ENCODE measurements around the gene LMNA. TPM values are rescaled to one million over a fixed set of nuclear protein-coding genes. Genes with fewer than 3 reads are reported as not detected.
A peak's percentile ranks its signal among the peaks of the same experiment; 100 is the strongest.

LMNA gene
- total RNA-seq, 1 donor from 2014 or later: 638 TPM

DNA sequence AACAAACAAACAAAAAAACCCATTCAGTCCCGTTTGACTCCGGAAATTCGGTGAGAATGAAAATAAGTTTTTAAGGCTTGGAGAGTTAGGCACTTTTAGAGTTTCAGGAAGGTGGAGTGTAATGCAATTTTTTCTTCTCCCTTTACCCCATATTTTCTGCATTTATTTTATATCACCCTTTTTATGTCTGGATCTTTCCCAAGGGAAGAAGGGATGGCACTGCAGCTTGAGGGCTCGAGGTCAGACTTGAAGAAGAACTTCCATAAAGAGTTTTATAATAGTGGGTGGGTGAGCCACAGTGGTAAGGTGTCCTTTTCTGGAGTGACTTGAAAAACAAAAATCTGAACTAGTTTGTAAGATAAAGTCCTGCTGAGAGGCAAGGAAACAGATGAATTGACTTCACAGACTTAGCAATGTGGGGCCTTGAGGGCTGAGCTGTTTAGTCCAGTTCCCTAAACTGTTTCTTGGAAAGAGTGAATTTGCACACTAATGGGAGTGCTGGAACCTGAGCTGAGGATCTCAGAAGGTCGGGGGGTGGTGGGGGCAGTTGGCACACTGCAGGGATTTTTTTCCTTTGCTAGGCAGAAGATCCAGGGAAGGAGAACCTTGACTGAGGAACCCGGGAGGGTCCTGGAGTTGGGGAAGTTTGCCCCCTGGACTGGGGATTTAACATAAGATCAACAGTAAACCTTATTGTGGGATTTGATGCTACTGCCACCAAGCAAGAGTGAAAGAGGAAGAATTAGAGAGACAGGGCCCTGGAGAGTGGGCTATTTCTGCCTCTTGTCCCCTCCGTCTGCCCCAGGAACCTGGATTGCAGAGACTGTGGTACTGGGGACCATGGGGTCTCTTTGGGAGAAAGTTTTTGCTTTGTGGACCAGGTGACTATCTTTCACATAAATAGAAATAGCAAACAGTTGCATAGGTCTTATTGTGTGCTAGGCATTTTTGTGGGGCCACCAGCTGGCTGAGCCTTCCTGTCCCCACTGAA is 30.4 kb upstream of the LMNA start:
- Histone ChIP-seq H3K27me3 (ENCODE audit: control insufficient read depth, insufficient read depth, low read length) (no peaks in the 10 kb centered on the region), H3K36me3 (ENCODE audit: control insufficient read depth, insufficient read depth, low read length) (no peaks in the 10 kb centered on the region), H3K4me3 (ENCODE audit: low read depth, low read length) (no peak overlapping the region)
- DNase-seq (ENCODE audit: low read depth) (no peak), FAIRE-seq (no peak)
- TF ChIP-seq, protein P1, sequence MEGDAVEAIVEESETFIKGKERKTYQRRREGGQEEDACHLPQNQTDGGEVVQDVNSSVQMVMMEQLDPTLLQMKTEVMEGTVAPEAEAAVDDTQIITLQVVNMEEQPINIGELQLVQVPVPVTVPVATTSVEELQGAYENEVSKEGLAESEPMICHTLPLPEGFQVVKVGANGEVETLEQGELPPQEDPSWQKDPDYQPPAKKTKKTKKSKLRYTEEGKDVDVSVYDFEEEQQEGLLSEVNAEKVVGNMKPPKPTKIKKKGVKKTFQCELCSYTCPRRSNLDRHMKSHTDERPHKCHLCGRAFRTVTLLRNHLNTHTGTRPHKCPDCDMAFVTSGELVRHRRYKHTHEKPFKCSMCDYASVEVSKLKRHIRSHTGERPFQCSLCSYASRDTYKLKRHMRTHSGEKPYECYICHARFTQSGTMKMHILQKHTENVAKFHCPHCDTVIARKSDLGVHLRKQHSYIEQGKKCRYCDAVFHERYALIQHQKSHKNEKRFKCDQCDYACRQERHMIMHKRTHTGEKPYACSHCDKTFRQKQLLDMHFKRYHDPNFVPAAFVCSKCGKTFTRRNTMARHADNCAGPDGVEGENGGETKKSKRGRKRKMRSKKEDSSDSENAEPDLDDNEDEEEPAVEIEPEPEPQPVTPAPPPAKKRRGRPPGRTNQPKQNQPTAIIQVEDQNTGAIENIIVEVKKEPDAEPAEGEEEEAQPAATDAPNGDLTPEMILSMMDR (IDR thresholded peaks at IDR 0.05; ENCODE audit: insufficient read depth, low read length, severe bottlenecking): no peak

DNA sequence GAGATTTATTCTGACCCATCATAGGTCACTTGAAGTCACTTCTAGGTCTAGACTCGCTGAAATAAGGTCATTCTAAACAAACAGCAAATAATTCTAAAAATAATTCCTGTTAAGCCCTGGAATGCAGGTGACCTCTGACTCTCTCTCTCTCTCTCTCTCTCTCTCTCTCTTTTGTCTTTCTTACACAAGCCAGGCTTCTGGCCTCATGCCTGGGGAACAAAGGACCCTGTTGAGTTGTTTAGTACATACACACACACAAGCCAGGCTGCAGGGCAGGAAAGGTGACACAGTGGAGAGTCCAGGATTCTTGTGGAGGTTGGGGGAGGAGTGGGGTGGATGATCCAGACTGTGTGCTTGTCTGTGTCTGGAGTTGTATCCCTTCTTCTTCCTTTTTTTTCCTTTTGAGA is 28.3 kb upstream of the LMNA start:
- FAIRE-seq (no peak), DNase-seq (ENCODE audit: low read depth) (no peak)
- Histone ChIP-seq H3K4me3 (ENCODE audit: low read depth, low read length) (no peak overlapping the region), H3K27me3 (ENCODE audit: control insufficient read depth, insufficient read depth, low read length) (no peaks in the 10 kb centered on the region), H3K36me3 (ENCODE audit: control insufficient read depth, insufficient read depth, low read length) (no peaks in the 10 kb centered on the region)
- TF ChIP-seq, protein P1 (IDR thresholded peaks at IDR 0.05; ENCODE audit: insufficient read depth, low read length, severe bottlenecking): no peak

DNA sequence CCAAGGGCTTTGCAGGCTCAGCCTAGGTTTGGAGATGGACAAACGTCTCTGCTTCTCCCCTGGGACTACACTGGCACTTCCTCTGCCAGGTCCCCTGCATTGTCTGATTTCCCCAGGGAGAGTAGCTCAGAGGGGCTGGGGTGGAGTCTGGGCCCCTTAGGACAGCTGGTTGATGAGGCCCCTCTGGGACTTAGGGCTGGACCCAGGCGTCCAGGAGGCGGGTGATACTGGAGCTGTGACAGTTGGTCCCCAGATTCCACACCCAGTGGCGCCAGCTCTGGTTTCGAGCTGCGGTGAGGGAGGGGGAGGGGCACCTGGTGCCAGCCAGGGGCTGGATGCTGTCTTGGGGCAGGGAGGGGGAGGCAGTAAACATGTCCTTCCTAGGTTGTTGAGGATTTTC is 24.8 kb upstream of the LMNA start:
- Histone ChIP-seq H3K36me3 (ENCODE audit: control insufficient read depth, insufficient read depth, low read length) (no peaks in the 10 kb centered on the region), H3K4me3 (ENCODE audit: low read depth, low read length) (no peak overlapping the region), H3K27me3 (ENCODE audit: control insufficient read depth, insufficient read depth, low read length) (no peaks in the 10 kb centered on the region)
- TF ChIP-seq, protein P1 (IDR thresholded peaks at IDR 0.05; ENCODE audit: insufficient read depth, low read length, severe bottlenecking): no peak
- no peak for DNase-seq (ENCODE audit: low read depth)
- no peak for FAIRE-seq

DNA sequence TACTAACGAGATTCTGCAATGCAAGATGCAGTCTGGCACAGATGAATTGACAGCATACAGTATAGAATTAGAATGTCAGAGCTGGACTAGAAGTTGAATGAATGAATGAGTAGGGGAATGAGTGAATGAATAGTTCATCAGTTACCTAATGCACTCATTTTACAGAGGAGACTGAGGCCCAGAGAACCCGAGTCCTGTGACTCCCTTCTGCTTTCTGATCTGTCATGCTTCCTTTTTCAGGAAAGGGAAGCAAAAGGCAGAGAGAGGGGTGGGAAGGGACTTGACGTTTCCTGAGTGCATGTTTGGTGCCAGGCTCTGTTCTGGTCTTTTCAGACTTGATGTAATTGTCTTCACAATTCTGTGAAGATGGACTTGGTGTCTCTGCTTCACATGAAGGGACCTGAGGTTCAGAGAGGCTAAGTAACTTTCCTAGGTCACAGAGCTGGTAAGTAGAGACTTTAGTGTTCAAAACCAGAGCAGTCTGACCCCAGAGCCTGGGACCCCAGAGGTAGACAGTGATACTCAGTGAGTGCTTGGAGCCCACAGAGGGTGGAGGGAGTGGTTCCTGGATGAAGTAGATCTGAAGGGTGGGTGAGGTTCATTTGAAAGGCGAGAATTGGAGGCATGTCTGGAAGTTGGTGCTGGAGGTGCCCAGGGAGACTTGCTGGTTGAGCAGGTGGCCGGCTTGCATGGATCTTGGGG is 24.2 kb upstream of the LMNA start:
- TF ChIP-seq, protein P1 (IDR thresholded peaks at IDR 0.05; ENCODE audit: insufficient read depth, low read length, severe bottlenecking): no peak
- no peaks in the 10 kb centered on the region for H3K27me3 ChIP-seq (ENCODE audit: control insufficient read depth, insufficient read depth, low read length)
- no peak for FAIRE-seq

DNA sequence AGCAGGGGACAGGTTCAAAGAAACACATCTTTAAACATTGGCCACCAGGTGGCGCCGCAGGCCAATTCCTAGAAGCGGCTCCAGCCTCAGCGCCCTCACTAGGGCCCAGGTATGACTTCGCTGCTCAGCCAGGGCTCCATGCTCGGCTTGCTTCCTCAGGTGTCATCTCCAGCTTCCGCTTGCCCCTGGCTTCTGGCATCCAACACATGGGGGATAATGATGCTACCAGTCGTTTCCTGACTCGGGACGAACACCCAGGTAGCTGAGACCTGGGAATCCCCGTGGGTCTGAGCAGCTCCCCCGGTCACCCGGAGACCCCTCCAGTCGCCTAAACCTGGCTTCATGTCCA is 23.7 kb upstream of the LMNA start:
- Histone ChIP-seq H3K27me3 (ENCODE audit: control insufficient read depth, insufficient read depth, low read length) (no peaks in the 10 kb centered on the region), H3K36me3 (ENCODE audit: control insufficient read depth, insufficient read depth, low read length) (no peaks in the 10 kb centered on the region), H3K4me3 (ENCODE audit: low read depth, low read length) (no peak overlapping the region)
- FAIRE-seq (no peak), DNase-seq (ENCODE audit: low read depth) (peak; percentile 69)
- TF ChIP-seq, protein P1 (IDR thresholded peaks at IDR 0.05; ENCODE audit: insufficient read depth, low read length, severe bottlenecking): peak; percentile 86

More for the DNA sequence above, 24.2 kb upstream of the LMNA start:
- H3K36me3 ChIP-seq (ENCODE audit: control insufficient read depth, insufficient read depth, low read length): no peaks in the 10 kb centered on the region
- no peak for DNase-seq (ENCODE audit: low read depth)
- no peak overlapping the region for H3K4me3 ChIP-seq (ENCODE audit: low read depth, low read length)

Measured in bronchial epithelial cell (primary cell).